Subcutaneous adipose tissue (tissue), 4 donors: Measurements from ENCODE around the gene SH3TC1. TPM values are rescaled to one million over a fixed set of nuclear protein-coding genes. Genes with fewer than 3 reads are reported as not detected.

Experiments
- CTCF ChIP-seq: fragments of 450-650 bp; IDR thresholded peaks from one replicate; pipeline ENCODE4 v1.5.1; 2016; ENCODE audit warnings: low read depth, mild to moderate bottlenecking, control low read depth, antibody characterized with exemption, moderate library complexity
- total RNA-seq, 4 donors: library from RNA; depleted of rRNA; stranded (reverse); fragments of >200 nt; gene quantifications; one replicate each; pipeline ENCODE4 v1.1.0, GENCODE V29; 2016

The SH3TC1 gene
- total RNA-seq, 4 donors from 2014 or later, result 15.3 to 43.3 (median 31.9) TPM

GRCh38 chr4:8188743-8189550, 10.1 kb upstream of the SH3TC1 start:
- no peak for TF ChIP-seq CTCF

- no peak for TF ChIP-seq CTCF
Measured at GRCh38 chr4:8189551-8190466, 9.3 kb upstream of the SH3TC1 start.

- no peak for TF ChIP-seq CTCF
Measured at GRCh38 chr4:8191136-8191747, 7.8 kb upstream of the SH3TC1 start.

GRCh38 chr4:8192748-8193738, 6.0 kb upstream of the SH3TC1 start:
- no peak for TF ChIP-seq CTCF

- TF ChIP-seq CTCF, result no peak
Measured at GRCh38 chr4:8194306-8195242, 4.5 kb upstream of the SH3TC1 start.

GRCh38 chr4:8195431-8195830, 3.7 kb upstream of the SH3TC1 start:
- TF ChIP-seq CTCF, result no peak
